Ramos (cell line): ENCODE results near the gene CEP112.

Source experiments
- in situ Hi-C: fragments of 300-500 bp; cut with MboI; formaldehyde crosslinking; loops from one replicate; pipeline ENCODE4 v1.14.3; 2022; ENCODE audit warnings: low sequenced_read_pairs; ENCODE audit not compliant: unreplicated experiment

Gene CEP112

GRCh38 chr17:65633146-65633881 is 558.6 kb downstream of the CEP112 start:
- in situ Hi-C loops: no loop called here

GRCh38 chr17:65630502-65630901 is 561.4 kb downstream of the CEP112 start:
- in situ Hi-C loops: no loop called here

GRCh38 chr17:65629234-65629690 is 562.7 kb downstream of the CEP112 start:
- in situ Hi-C loops: no loop called here

DNA sequence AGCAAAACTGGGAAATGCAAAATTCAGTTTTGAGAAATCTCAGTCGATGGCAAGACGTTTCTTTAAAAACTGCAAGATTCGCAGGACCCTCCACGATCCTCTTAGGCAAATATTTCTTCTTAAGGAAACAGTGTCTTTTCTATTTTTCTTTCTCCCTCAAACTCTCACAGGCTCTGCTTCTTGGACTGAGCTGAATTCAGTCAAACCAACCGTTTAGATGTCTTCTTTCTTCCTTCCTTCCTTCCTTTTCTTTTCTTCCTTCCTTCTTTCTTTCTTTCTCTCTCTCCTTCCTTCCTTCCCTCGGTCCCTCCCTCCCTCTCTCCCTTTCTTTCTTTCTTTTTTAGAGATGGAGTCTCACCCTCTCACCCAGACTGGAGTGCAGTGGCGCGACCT is 563.3 kb downstream of the CEP112 start:
- in situ Hi-C loops: no loop called here

- in situ Hi-C loops: no loop called here
Observed at GRCh38 chr17:65627891-65628643, 563.9 kb downstream of the CEP112 start.

DNA sequence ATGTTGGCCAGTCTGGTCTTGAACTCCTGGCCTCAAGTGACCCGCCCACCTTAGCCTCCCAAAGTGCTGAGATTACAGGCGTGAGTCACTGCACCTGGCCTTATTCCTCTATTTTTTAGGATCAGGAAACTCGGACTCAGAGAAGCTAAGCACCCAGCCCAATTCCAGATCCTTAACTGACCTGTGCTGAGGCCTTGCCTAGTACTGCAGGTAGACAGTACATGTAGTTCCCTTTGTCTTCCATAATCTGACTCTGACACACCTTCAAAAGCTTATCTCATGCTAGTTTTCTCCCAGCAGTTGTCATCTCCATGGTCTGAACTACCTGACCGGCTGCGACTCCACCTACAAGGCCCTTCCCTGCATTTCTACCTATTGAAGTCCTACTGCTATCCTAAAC is 564.8 kb downstream of the CEP112 start:
- in situ Hi-C loops: no loop called here

GRCh38 chr17:65626451-65626850 is 565.5 kb downstream of the CEP112 start:
- in situ Hi-C loops: no loop called here

- in situ Hi-C loops: no loop called here
Observed at GRCh38 chr17:65618516-65618915, 573.4 kb downstream of the CEP112 start.

GRCh38 chr17:65617496-65617895 is 574.4 kb downstream of the CEP112 start:
- in situ Hi-C loops: no loop called here

GRCh38 chr17:65609749-65610148 is 582.2 kb downstream of the CEP112 start:
- in situ Hi-C loops: no loop called here

- in situ Hi-C loops: no loop called here
Observed at GRCh38 chr17:65609286-65609685, 582.6 kb downstream of the CEP112 start.

GRCh38 chr17:65604070-65604469 is 587.9 kb downstream of the CEP112 start:
- in situ Hi-C loops: no loop called here

- in situ Hi-C loops: no loop called here
Observed at GRCh38 chr17:65601881-65602280, 590.1 kb downstream of the CEP112 start.

GRCh38 chr17:65601145-65601544 is 590.8 kb downstream of the CEP112 start:
- in situ Hi-C loops: no loop called here

- in situ Hi-C loops: no loop called here
Observed at GRCh38 chr17:65600518-65600917, 591.4 kb downstream of the CEP112 start.

- in situ Hi-C loops: no loop called here
Observed at GRCh38 chr17:65599650-65600049, 592.3 kb downstream of the CEP112 start.

DNA sequence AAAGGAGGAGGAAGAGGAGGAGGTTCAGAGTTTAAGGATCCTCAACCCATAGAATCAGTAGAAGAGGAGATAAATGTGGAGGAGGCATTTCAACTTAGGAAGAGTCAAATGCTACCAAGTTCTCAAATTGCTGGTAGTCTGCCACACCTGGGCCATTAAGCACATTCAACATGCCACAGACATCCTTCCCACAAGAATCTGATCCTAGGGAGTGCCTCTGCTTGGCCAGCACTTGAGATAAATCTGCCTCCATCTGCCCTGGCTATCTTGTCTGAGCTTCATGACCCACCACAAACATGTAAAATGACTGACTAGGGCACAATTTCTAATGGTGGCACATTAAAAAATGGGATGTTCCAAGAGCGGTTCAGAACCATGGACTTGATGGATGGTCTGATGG is 593.2 kb downstream of the CEP112 start:
- in situ Hi-C loops: no loop called here

GRCh38 chr17:65595071-65595656 is 596.8 kb downstream of the CEP112 start:
- in situ Hi-C loops: no loop called here

DNA sequence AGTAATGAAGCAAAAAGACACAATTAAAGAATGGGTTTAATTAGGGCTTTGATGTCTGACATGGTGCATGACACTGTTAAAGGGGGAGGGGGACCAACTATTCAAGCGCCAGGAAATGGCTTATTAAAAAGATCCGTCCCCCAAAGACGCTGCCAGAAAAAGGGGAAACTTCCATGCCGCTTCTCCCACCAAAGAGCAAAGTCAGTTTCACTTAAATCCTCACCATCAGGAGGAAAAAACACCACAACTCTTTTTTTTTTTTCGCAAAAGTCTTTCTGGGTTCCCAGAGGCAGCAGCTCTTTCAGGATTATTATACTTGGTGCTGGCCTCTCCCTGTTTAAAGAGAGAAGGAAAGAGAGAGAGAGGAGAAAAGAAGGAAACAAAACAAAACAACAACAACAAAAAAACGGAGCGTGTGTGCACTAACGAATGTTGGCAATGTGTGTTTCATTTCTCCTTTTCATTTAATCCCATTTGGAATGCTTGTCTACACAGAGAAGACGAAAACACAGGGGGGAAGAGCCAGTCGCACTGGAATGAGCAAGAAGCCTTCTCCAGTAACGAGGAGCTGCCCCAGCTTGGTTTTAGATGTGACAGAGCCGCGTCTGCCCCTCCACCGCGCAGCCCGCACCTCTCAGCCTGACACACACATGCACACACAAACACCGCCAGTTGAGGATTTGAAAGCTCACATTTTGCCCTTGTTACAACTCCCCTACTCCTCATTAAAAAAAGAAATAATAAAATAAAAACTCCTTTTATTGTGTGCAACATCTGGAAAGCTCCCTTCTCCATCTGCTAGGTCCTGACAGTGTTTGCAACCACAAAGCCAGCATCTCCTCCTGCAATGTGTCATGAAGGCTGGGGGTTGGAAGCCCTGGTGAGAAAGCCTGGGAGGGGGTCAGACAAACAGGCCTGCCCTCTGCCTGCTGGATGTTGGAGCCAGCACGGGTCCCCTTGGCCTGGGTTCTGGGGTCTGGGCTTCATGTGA is 597.8 kb downstream of the CEP112 start:
- in situ Hi-C loops: no loop called here
